ENCODE data around the gene PLCH2.

DNA sequence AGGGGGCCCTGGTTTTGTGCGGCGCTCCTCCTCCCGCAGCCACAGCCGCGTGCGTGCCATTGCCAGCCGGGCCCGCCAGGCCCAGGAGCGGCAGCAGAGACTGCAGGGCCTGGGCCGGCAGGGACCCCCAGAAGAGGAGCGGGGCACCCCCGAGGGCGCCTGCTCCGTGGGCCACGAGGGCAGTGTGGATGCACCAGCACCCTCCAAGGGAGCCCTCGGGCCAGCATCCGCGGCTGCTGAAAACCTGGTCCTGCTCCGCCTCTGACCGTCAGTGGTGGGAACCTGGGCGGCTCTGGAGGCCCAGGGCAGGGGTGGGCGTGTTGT lies 28.8 kb downstream of the PLCH2 start:
- TF ChIP-seq, protein P1, sequence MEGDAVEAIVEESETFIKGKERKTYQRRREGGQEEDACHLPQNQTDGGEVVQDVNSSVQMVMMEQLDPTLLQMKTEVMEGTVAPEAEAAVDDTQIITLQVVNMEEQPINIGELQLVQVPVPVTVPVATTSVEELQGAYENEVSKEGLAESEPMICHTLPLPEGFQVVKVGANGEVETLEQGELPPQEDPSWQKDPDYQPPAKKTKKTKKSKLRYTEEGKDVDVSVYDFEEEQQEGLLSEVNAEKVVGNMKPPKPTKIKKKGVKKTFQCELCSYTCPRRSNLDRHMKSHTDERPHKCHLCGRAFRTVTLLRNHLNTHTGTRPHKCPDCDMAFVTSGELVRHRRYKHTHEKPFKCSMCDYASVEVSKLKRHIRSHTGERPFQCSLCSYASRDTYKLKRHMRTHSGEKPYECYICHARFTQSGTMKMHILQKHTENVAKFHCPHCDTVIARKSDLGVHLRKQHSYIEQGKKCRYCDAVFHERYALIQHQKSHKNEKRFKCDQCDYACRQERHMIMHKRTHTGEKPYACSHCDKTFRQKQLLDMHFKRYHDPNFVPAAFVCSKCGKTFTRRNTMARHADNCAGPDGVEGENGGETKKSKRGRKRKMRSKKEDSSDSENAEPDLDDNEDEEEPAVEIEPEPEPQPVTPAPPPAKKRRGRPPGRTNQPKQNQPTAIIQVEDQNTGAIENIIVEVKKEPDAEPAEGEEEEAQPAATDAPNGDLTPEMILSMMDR (IDR thresholded peaks at IDR 0.05; ENCODE audit: borderline replicate concordance, extremely low read depth, low read length, poor library complexity, severe bottlenecking): no peak
- no peak for TF ChIP-seq EZH2 (IDR thresholded peaks at IDR 0.05; ENCODE audit: borderline replicate concordance, low read depth, low read length, severe bottlenecking)

Data from DND-41 (cell line).